ENCODE results near the gene TLR4.

Gene TLR4

GRCh38 chr9:117739624-117740347 is 35.6 kb downstream of the TLR4 start:
- Histone ChIP-seq H3K4me1 (ENCODE audit: insufficient read depth, poor library complexity, severe bottlenecking) (no peaks in the 10 kb centered on the region), H3K27ac (ENCODE audit: poor library complexity, severe bottlenecking) (no peak overlapping the region), H3K27me3 (ENCODE audit: insufficient read depth, poor library complexity, severe bottlenecking) (peaks cover 22% of the 10 kb centered on the region), H3K36me3 (ENCODE audit: low read depth) (no peaks in the 10 kb centered on the region), H3K4me3 (ENCODE audit: severe bottlenecking) (no peak overlapping the region), H3K9me3 (ENCODE audit: severe bottlenecking) (no peaks in the 10 kb centered on the region)
- no peak for TF ChIP-seq CTCF (IDR thresholded peaks at IDR 0.05; ENCODE audit: poor library complexity, severe bottlenecking)
- ATAC-seq (ENCODE audit: low read depth): no peak
- no peak for DNase-seq (ENCODE audit: low spot score)

- no peaks in the 10 kb centered on the region for H3K9me3 ChIP-seq (ENCODE audit: severe bottlenecking)
- H3K27ac ChIP-seq (ENCODE audit: poor library complexity, severe bottlenecking): no peak overlapping the region
- ATAC-seq (ENCODE audit: low read depth): no peak
- TF ChIP-seq CTCF (IDR thresholded peaks at IDR 0.05; ENCODE audit: poor library complexity, severe bottlenecking): no peak
- H3K4me3 ChIP-seq (ENCODE audit: severe bottlenecking): no peak overlapping the region
- no peaks in the 10 kb centered on the region for H3K36me3 ChIP-seq (ENCODE audit: low read depth)
- no peaks in the 10 kb centered on the region for H3K4me1 ChIP-seq (ENCODE audit: insufficient read depth, poor library complexity, severe bottlenecking)
- H3K27me3 ChIP-seq (ENCODE audit: insufficient read depth, poor library complexity, severe bottlenecking): peaks cover 36% of the 10 kb centered on the region
- DNase-seq (ENCODE audit: low spot score): no peak
Measured at GRCh38 chr9:117742131-117742530, 37.9 kb downstream of the TLR4 start.

GRCh38 chr9:117744369-117744768 is 40.2 kb downstream of the TLR4 start:
- H3K27me3 ChIP-seq (ENCODE audit: insufficient read depth, poor library complexity, severe bottlenecking): peaks cover 36% of the 10 kb centered on the region
- TF ChIP-seq CTCF (IDR thresholded peaks at IDR 0.05; ENCODE audit: poor library complexity, severe bottlenecking): no peak
- no peak for DNase-seq (ENCODE audit: low spot score)
- ATAC-seq (ENCODE audit: low read depth): no peak
- no peaks in the 10 kb centered on the region for H3K36me3 ChIP-seq (ENCODE audit: low read depth)
- no peaks in the 10 kb centered on the region for H3K9me3 ChIP-seq (ENCODE audit: severe bottlenecking)
- H3K4me3 ChIP-seq (ENCODE audit: severe bottlenecking): no peak overlapping the region
- H3K4me1 ChIP-seq (ENCODE audit: insufficient read depth, poor library complexity, severe bottlenecking): no peaks in the 10 kb centered on the region
- no peak overlapping the region for H3K27ac ChIP-seq (ENCODE audit: poor library complexity, severe bottlenecking)

GRCh38 chr9:117744856-117745389 is 40.7 kb downstream of the TLR4 start:
- H3K4me1 ChIP-seq (ENCODE audit: insufficient read depth, poor library complexity, severe bottlenecking): no peaks in the 10 kb centered on the region
- no peak for DNase-seq (ENCODE audit: low spot score)
- TF ChIP-seq CTCF (IDR thresholded peaks at IDR 0.05; ENCODE audit: poor library complexity, severe bottlenecking): no peak
- peak; percentile 76; the same call in 2 of the 3 replicates for ATAC-seq (ENCODE audit: low read depth)
- no peak overlapping the region for H3K27ac ChIP-seq (ENCODE audit: poor library complexity, severe bottlenecking)
- no peaks in the 10 kb centered on the region for H3K36me3 ChIP-seq (ENCODE audit: low read depth)
- no peaks in the 10 kb centered on the region for H3K9me3 ChIP-seq (ENCODE audit: severe bottlenecking)
- peaks cover 36% of the 10 kb centered on the region for H3K27me3 ChIP-seq (ENCODE audit: insufficient read depth, poor library complexity, severe bottlenecking)
- H3K4me3 ChIP-seq (ENCODE audit: severe bottlenecking): peak overlapping the region; percentile 6

- Histone ChIP-seq H3K27ac (ENCODE audit: poor library complexity, severe bottlenecking) (no peak overlapping the region), H3K4me3 (ENCODE audit: severe bottlenecking) (no peak overlapping the region), H3K27me3 (ENCODE audit: insufficient read depth, poor library complexity, severe bottlenecking) (peaks cover 36% of the 10 kb centered on the region), H3K36me3 (ENCODE audit: low read depth) (no peaks in the 10 kb centered on the region), H3K9me3 (ENCODE audit: severe bottlenecking) (no peaks in the 10 kb centered on the region), H3K4me1 (ENCODE audit: insufficient read depth, poor library complexity, severe bottlenecking) (no peaks in the 10 kb centered on the region)
- DNase-seq (ENCODE audit: low spot score) (no peak), ATAC-seq (ENCODE audit: low read depth) (no peak)
- TF ChIP-seq CTCF (IDR thresholded peaks at IDR 0.05; ENCODE audit: poor library complexity, severe bottlenecking): no peak
Measured at GRCh38 chr9:117745598-117745997, 41.4 kb downstream of the TLR4 start.

All from RWPE2 (cell line).